Lower lobe of right lung (tissue), 2 donors: Measurements from ENCODE around the gene TUBE1. TPM values are rescaled to one million over a fixed set of nuclear protein-coding genes. Genes with fewer than 3 reads are reported as not detected.

ENCODE experiments used
- ATAC-seq, 2 donors: fragments of 200-7000 bp; cut with Tn5 transposase; one replicate each; pipeline ENCODE4 v1.9.1; 2020 to 2022; ENCODE audit warnings: mild to moderate bottlenecking in 2 of 2, moderate library complexity in 2 of 2
- DNase-seq: peaks from one replicate; pipeline ENCODE4 v3.0.0-alpha.2; 2020
- H3K27ac ChIP-seq: fragments of 200-600 bp; one replicate; pipeline ENCODE4 v1.8.0; 2022
- H3K27me3 ChIP-seq: fragments of 200-600 bp; one replicate; pipeline ENCODE4 v1.8.0; 2022; ENCODE audit warnings: low read depth
- H3K36me3 ChIP-seq: fragments of 200-600 bp; one replicate; pipeline ENCODE4 v1.8.0; 2022; ENCODE audit warnings: mild to moderate bottlenecking
- H3K4me1 ChIP-seq: fragments of 200-600 bp; one replicate; pipeline ENCODE4 v1.8.0; 2022
- H3K4me3 ChIP-seq: fragments of 200-600 bp; one replicate; pipeline ENCODE4 v1.8.0; 2022; ENCODE audit warnings: mild to moderate bottlenecking
- H3K9me3 ChIP-seq: fragments of 200-600 bp; one replicate; pipeline ENCODE4 v1.8.0; 2022
- CTCF ChIP-seq: fragments of 200-600 bp; IDR thresholded peaks from one replicate; pipeline ENCODE4 v1.8.0; 2022; ENCODE audit warnings: antibody characterized with exemption, mild to moderate bottlenecking
- intact Hi-C: fragments of 100-400 bp; cut with DNase I; formaldehyde crosslinking; loops from one replicate; pipeline ENCODE4 v1.11.0; 2022
- total RNA-seq: library from RNA; stranded (reverse); fragmentation: NEBNext Ultra II Directional; extraction: Animal tissue kit (Norgen Biotek cat#: 25700); gene quantifications from one replicate; pipeline ENCODE4 v1.2.1, GENCODE V29; 2021
- donor health status: DM: no; HTN: yes; CAD: no; lungs with severe emphysema.

TUBE1 gene
- total RNA-seq, 1 donor from 2014 or later: 22.2 TPM

GRCh38 chr6:112087916-112088315, 634 bp upstream of the TUBE1 start:
- H3K27ac ChIP-seq: peak overlapping the region; percentile 88
- H3K4me3 ChIP-seq: peak overlapping the region; percentile 78
- no peaks in the 10 kb centered on the region for H3K9me3 ChIP-seq
- DNase-seq: no peak
- H3K36me3 ChIP-seq: peaks cover 23% of the 10 kb centered on the region
- intact Hi-C loops: no loop called here
- no peak for ATAC-seq
- peaks cover 18% of the 10 kb centered on the region for H3K4me1 ChIP-seq
- TF ChIP-seq CTCF: no peak
- H3K27me3 ChIP-seq: no peaks in the 10 kb centered on the region

GRCh38 chr6:112086744-112087135, 542 bp downstream of the TUBE1 start:
- ATAC-seq (peak; percentile 42 to 62), DNase-seq (no peak)
- peaks cover 18% of the 10 kb centered on the region for H3K4me1 ChIP-seq
- TF ChIP-seq CTCF: peak; percentile 23
- H3K36me3 ChIP-seq: peaks cover 23% of the 10 kb centered on the region
- H3K27ac ChIP-seq: peak overlapping the region; percentile 88
- H3K27me3 ChIP-seq: no peaks in the 10 kb centered on the region
- intact Hi-C loops: no loop called here
- peak overlapping the region; percentile 78 for H3K4me3 ChIP-seq
- H3K9me3 ChIP-seq: no peaks in the 10 kb centered on the region

- intact Hi-C loops: no loop called here
- H3K4me1 ChIP-seq: peaks cover 18% of the 10 kb centered on the region
- no peaks in the 10 kb centered on the region for H3K27me3 ChIP-seq
- H3K9me3 ChIP-seq: no peaks in the 10 kb centered on the region
- no peak for ATAC-seq
- DNase-seq: no peak
- TF ChIP-seq CTCF: no peak
- H3K36me3 ChIP-seq: peaks cover 30% of the 10 kb centered on the region
- H3K4me3 ChIP-seq: no peak overlapping the region
- no peak overlapping the region for H3K27ac ChIP-seq
These were observed 1.8 kb downstream of the TUBE1 start for GRCh38 chr6:112085286-112086065.

GRCh38 chr6:112081569-112081968, 5.7 kb downstream of the TUBE1 start:
- DNase-seq: no peak
- Histone ChIP-seq H3K36me3 (peaks cover 68% of the 10 kb centered on the region), H3K4me3 (no peak overlapping the region), H3K9me3 (no peaks in the 10 kb centered on the region), H3K27me3 (no peaks in the 10 kb centered on the region), H3K4me1 (peaks cover 12% of the 10 kb centered on the region), H3K27ac (no peak overlapping the region)
- ATAC-seq: no peak
- intact Hi-C loops: no loop called here
- no peak for TF ChIP-seq CTCF

GRCh38 chr6:112066606-112067005, 20.7 kb downstream of the TUBE1 start:
- H3K4me1 ChIP-seq: no peaks in the 10 kb centered on the region
- no peaks in the 10 kb centered on the region for H3K9me3 ChIP-seq
- ATAC-seq (no peak), DNase-seq (no peak)
- H3K27ac ChIP-seq: no peak overlapping the region
- H3K27me3 ChIP-seq: no peaks in the 10 kb centered on the region
- intact Hi-C loops: no loop called here
- H3K36me3 ChIP-seq: peaks cover 26% of the 10 kb centered on the region
- TF ChIP-seq CTCF: no peak
- no peak overlapping the region for H3K4me3 ChIP-seq
